GM12878 (cell line): ENCODE data around the gene TMEM30A. TPM values are rescaled to one million over a fixed set of nuclear protein-coding genes. Genes with fewer than 3 reads are reported as not detected.
A peak's percentile ranks its signal among the peaks of the same experiment; 100 is the strongest.

Experiments
- ATF7 ChIP-seq: fragments of 450-650 bp; IDR thresholded peaks from 2 replicates; pipeline ENCODE4 v1.6.1; 2016; ENCODE audit warnings: low read depth, mild to moderate bottlenecking
- BHLHE40 ChIP-seq, 2 experiments: fragments of 450-650 bp in 1 of 2; IDR thresholded peaks; 2 replicates each; pipeline ENCODE4 v1.6.1; 2011 to 2017; ENCODE audit warnings: low read depth in 2 of 2, borderline replicate concordance in 1 of 2, improper control_type of control experiment in 1 of 2, low read length in 1 of 2, mild to moderate bottlenecking in 1 of 2
- CUX1 ChIP-seq: IDR thresholded peaks from 2 replicates; pipeline ENCODE4 v1.6.1; 2012; ENCODE audit warnings: improper control_type of control experiment, low read depth, low read length; ENCODE audit not compliant: insufficient replicate concordance
- ESRRA ChIP-seq: IDR thresholded peaks from 2 replicates; pipeline ENCODE4 v1.6.1; 2012; ENCODE audit warnings: mild to moderate bottlenecking, low read length, improper control_type of control experiment
- ETV6 ChIP-seq, 2 experiments: fragments of 450-650 bp in 1 of 2; IDR thresholded peaks in 1 of 2; conservative IDR thresholded peaks in 1 of 2; 2 replicates each; pipeline ENCODE4 v1.6.1; 2014; ENCODE audit warnings: antibody characterized with exemption in 1 of 2, borderline replicate concordance in 1 of 2, low read depth in 1 of 2, mild to moderate bottlenecking in 1 of 2, moderate library complexity in 1 of 2
- MTA2 ChIP-seq: fragments of 450-650 bp; IDR thresholded peaks from 2 replicates; pipeline ENCODE4 v1.6.1; 2016; ENCODE audit warnings: low read depth, mild to moderate bottlenecking, moderate library complexity
- NFYB ChIP-seq: IDR thresholded peaks from 2 replicates; pipeline ENCODE4 v1.6.1; 2011; ENCODE audit warnings: low read depth, mild to moderate bottlenecking, low read length, improper control_type of control experiment, moderate library complexity; ENCODE audit not compliant: insufficient read depth
- NKRF ChIP-seq: fragments of 450-650 bp; conservative IDR thresholded peaks from 2 replicates; pipeline ENCODE4 v1.6.1; 2017; ENCODE audit warnings: mild to moderate bottlenecking, moderate library complexity
- PAX5 ChIP-seq: IDR thresholded peaks from 2 replicates; pipeline ENCODE4 v1.6.1; 2011; ENCODE audit warnings: low read depth, low read length, borderline replicate concordance
- SUZ12 ChIP-seq: fragments of 200-600 bp; sonication (generic); IDR thresholded peaks from one replicate; pipeline ENCODE4 v1.6.1; 2018; ENCODE audit warnings: antibody characterized with exemption, mild to moderate bottlenecking; ENCODE audit not compliant: unreplicated experiment
- USF1 ChIP-seq: IDR thresholded peaks from 2 replicates; pipeline ENCODE4 v1.6.1; 2011; ENCODE audit warnings: borderline replicate concordance, low read depth, mild to moderate bottlenecking, moderate library complexity, mixed read lengths, low read length; ENCODE audit not compliant: insufficient read depth; ENCODE audit errors: extremely low read length
- ZNF24 ChIP-seq: fragments of 450-650 bp; IDR thresholded peaks from 2 replicates; pipeline ENCODE4 v1.6.1; 2017; ENCODE audit warnings: antibody characterized with exemption, mild to moderate bottlenecking
- polyA plus RNA-seq, 11 experiments: library from polyadenylated mRNA; depleted of rRNA in 4 of 11; unstranded in 6 of 11; stranded (reverse) in 5 of 11; fragments of >200 nt; fragmentation: Nextera tagmentation in 4 of 11; fragmentation: Illumina TruSeq in 1 of 11; extraction: Ambion mirVana in 4 of 11; extraction: Trizol in 1 of 11; gene quantifications; 1 replicate in 1 of 11; 2 replicates in 10 of 11; pipeline versions ENCODE4 v1.2.1 to v1.2.3, GENCODE V29; 2011 to 2016; ENCODE audit warnings: inconsistent platforms in 2 of 11, missing spikeins in 2 of 11, low read depth in 1 of 11
- total RNA-seq, 4 experiments: library from RNA; depleted of rRNA in 3 of 4; stranded (reverse); fragments of >200 nt in 3 of 4; fragmentation: Illumina TruSeq in 1 of 4; extraction: Trizol in 1 of 4; gene quantifications; 2 replicates each; pipeline versions ENCODE4 v1.2.1 to v1.2.3, GENCODE V29; 2013 to 2021
- TF ChIP-seq, protein P1 (sequence below): fragments of 450-650 bp; IDR thresholded peaks from 2 replicates; pipeline ENCODE4 v1.6.1; 2017; ENCODE audit warnings: low read depth, mild to moderate bottlenecking, moderate library complexity

Gene TMEM30A
- total and polyA plus RNA-seq, 10 of the 15 experiments (the other 5 are each of a cell fraction or from before 2014, with no cell fraction given): 11.9 to 61.6 (median 43.2) TPM

DNA sequence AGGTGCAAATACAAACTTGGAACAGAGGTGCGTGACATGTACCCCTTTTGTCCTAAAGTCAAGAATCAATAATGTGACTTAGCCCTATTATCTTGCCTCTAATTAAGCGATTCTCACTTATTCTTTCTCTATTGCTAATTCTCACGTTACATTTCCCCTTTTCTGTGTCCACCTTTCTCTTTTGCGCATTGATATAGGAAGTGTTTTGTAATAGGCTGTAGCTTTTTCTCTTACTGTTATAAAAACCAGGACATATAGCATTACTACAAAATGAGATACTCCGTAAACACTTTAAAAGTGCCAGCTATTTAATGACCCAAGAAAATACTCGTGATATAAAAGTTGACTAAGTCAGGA, 669 bp upstream of the TMEM30A start (continued):
- TF ChIP-seq, protein P1, sequence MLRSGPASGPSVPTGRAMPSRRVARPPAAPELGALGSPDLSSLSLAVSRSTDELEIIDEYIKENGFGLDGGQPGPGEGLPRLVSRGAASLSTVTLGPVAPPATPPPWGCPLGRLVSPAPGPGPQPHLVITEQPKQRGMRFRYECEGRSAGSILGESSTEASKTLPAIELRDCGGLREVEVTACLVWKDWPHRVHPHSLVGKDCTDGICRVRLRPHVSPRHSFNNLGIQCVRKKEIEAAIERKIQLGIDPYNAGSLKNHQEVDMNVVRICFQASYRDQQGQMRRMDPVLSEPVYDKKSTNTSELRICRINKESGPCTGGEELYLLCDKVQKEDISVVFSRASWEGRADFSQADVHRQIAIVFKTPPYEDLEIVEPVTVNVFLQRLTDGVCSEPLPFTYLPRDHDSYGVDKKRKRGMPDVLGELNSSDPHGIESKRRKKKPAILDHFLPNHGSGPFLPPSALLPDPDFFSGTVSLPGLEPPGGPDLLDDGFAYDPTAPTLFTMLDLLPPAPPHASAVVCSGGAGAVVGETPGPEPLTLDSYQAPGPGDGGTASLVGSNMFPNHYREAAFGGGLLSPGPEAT: no peak
- TF ChIP-seq SUZ12: no peak
- TF ChIP-seq CUX1: peak; percentile 48
- TF ChIP-seq USF1: no peak
- no peak for TF ChIP-seq ATF7
- TF ChIP-seq NKRF: peak; percentile 56; the same call in 1 of the 2 replicates
- no peak for TF ChIP-seq PAX5
- TF ChIP-seq ZNF24: peak; percentile 36; the same call in 1 of the 2 replicates
- peak; percentile 89 for TF ChIP-seq MTA2
- no peak for TF ChIP-seq ETV6 (conservative IDR thresholded peaks at IDR 0.05 in 1 of 2, IDR thresholded peaks at IDR 0.05 in 1 of 2; ENCODE audit: borderline replicate concordance in 1 of 2, low read depth in 1 of 2)
- TF ChIP-seq BHLHE40 (IDR thresholded peaks at IDR 0.05; ENCODE audit: borderline replicate concordance in 1 of 2, low read depth in 2 of 2, low read length in 1 of 2): no peak
- TF ChIP-seq ESRRA: no peak
- TF ChIP-seq NFYB: peak; percentile 49
